Loucy (cell line): ENCODE data around the gene CEP72.

Source experiments
- CTCF ChIP-seq: fragments of 200-600 bp; sonication (generic); conservative IDR thresholded peaks from 2 replicates; pipeline ENCODE4 v1.5.1; 2014; ENCODE audit warnings: mild to moderate bottlenecking, antibody characterized with exemption, low read length
- EZH2phosphoT487 ChIP-seq: fragments of 200-600 bp; IDR thresholded peaks from 2 replicates; pipeline ENCODE4 v1.6.1; 2018; ENCODE audit warnings: antibody characterized with exemption, mild to moderate bottlenecking, moderate library complexity, borderline replicate concordance

DNA sequence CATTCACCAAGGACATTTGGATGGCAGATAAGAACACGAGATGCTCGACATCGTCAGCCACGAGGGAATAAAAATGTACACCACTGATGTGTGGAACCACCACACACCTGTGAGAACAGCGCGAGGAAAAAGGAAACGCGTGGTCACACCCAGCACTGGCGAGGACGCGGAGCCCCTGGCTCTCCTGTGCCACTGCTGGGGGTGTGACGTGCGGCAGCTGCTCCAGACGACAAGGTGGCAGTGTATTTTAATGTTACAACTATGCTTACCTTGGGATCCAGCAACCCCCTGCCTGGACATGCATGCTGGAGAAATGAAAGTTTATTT lies 13.6 kb upstream of the CEP72 start:
- TF ChIP-seq CTCF (no peak), EZH2phosphoT487 (no peak)
